Testis (tissue), 2 donors: Measurements from ENCODE around the gene ASXL2.

ENCODE experiments used
- CTCF ChIP-seq, 3 experiments: fragments of 450-650 bp in 2 of 3; fragments of 200-600 bp in 1 of 3; sonication (generic) in 1 of 3; IDR thresholded peaks; one replicate each; pipeline ENCODE4 v1.5.1; 2016 to 2019; ENCODE audit warnings: antibody characterized with exemption in 3 of 3, mild to moderate bottlenecking in 2 of 3, moderate library complexity in 1 of 3
- POLR2A ChIP-seq: fragments of 450-650 bp; IDR thresholded peaks from one replicate; pipeline ENCODE4 v1.6.1; 2017; ENCODE audit warnings: antibody characterized with exemption, mild to moderate bottlenecking, moderate library complexity

GRCh38 chr2:25829828-25830227 is 48.5 kb downstream of the ASXL2 start:
- no peak for TF ChIP-seq CTCF (IDR thresholded peaks at IDR 0.05)
- no peak for TF ChIP-seq POLR2A
